Small intestine (tissue), 7 donors: ENCODE data around the gene KLHL35. TPM values are rescaled to one million over a fixed set of nuclear protein-coding genes. Genes with fewer than 3 reads are reported as not detected.

Experiments used
- DNase-seq, 2 donors: peaks; one replicate each; pipeline versions ENCODE4 v3.0.0 to v3.0.0-alpha.2; 2013
- FAIRE-seq: peaks from 2 replicates; lab custom pipeline; 2012; peaks lifted over from hg19 to GRCh38; lab: Jason Lieb, UNC
- H3K27ac ChIP-seq, 3 donors: one replicate each; pipeline ENCODE4 v1.5.1; 2013; ENCODE audit warnings: low read length in 2 of 3, mild to moderate bottlenecking in 2 of 3, control low read depth in 1 of 3, inconsistent platforms in 1 of 3, low read depth in 1 of 3, moderate library complexity in 1 of 3
- H3K27me3 ChIP-seq, 3 donors: one replicate each; pipeline ENCODE4 v1.6.1; 2013; ENCODE audit warnings: low read length in 3 of 3, inconsistent platforms in 1 of 3; ENCODE audit not compliant: control insufficient read depth in 3 of 3, insufficient read depth in 3 of 3
- H3K36me3 ChIP-seq, 3 donors: one replicate each; pipeline ENCODE4 v1.6.1; 2013; ENCODE audit warnings: low read length in 3 of 3, inconsistent platforms in 1 of 3, low read depth in 1 of 3, mild to moderate bottlenecking in 1 of 3, moderate library complexity in 1 of 3; ENCODE audit not compliant: control insufficient read depth in 3 of 3, insufficient read depth in 2 of 3
- H3K4me1 ChIP-seq, 3 donors: one replicate each; pipeline ENCODE4 v1.6.1; 2013; ENCODE audit warnings: low read length in 2 of 3, inconsistent platforms in 1 of 3, low read depth in 1 of 3, mild to moderate bottlenecking in 1 of 3, moderate library complexity in 1 of 3; ENCODE audit not compliant: control insufficient read depth in 3 of 3, insufficient read depth in 2 of 3
- H3K4me3 ChIP-seq, 3 donors: one replicate each; pipeline ENCODE4 v1.5.1; 2013; ENCODE audit warnings: low read length in 3 of 3, control low read depth in 1 of 3, inconsistent platforms in 1 of 3, low read depth in 1 of 3, mild to moderate bottlenecking in 1 of 3, moderate library complexity in 1 of 3
- H3K9me3 ChIP-seq, 2 donors: one replicate each; pipeline ENCODE4 v1.6.1; 2013; ENCODE audit warnings: low read depth in 1 of 2, low read length in 1 of 2; ENCODE audit not compliant: control insufficient read depth in 2 of 2, insufficient read depth in 1 of 2
- WGBS, 3 donors: extraction: QIAGEN DNeasy Blood & Tissue Kit; methylation state at CpG; one replicate each; pipeline ENCODE4 v1.1.7; 2013; 5-methylcytosine and 5-hydroxymethylcytosine counted together
- polyA plus RNA-seq, 4 donors: library from polyadenylated mRNA; stranded (reverse) in 3 of 4; unstranded in 1 of 4; fragments of 200-250 nt in 3 of 4; fragments of 120-200 nt in 1 of 4; gene quantifications; one replicate each; pipeline versions ENCODE4 v1.2.1 to v1.2.3, GENCODE V29; 2013
- donor health status: healthy with polysubstance abuse.
- donor health status: control.
- donor health status: control.
- donor health status: Bipolar disorder and iron deficiency.
- donor health status: healthy.

KLHL35 gene
- polyA plus RNA-seq, 4 donors: 0.81 to 0.97 TPM; not detected in 2

GRCh38 chr11:75434051-75434450, 1.0 kb upstream of the KLHL35 start:
- Histone ChIP-seq H3K9me3 (peaks cover 0 to 6% of the 10 kb centered on the region in 2 donors), H3K4me1 (peaks cover 0 to 7% (median 0%) of the 10 kb centered on the region in 3 donors), H3K27me3 (peaks cover 0 to 36% (median 15%) of the 10 kb centered on the region in 3 donors), H3K4me3 (no peak overlapping the region), H3K36me3 (peaks cover 0 to 52% (median 0%) of the 10 kb centered on the region in 3 donors), H3K27ac (no peak overlapping the region)
- 75 to 83% (median 82%) methylated on average over 3 to 4 of the region's 4 CpGs for WGBS, 3 donors
- FAIRE-seq (no peak), DNase-seq (no peak)

DNA sequence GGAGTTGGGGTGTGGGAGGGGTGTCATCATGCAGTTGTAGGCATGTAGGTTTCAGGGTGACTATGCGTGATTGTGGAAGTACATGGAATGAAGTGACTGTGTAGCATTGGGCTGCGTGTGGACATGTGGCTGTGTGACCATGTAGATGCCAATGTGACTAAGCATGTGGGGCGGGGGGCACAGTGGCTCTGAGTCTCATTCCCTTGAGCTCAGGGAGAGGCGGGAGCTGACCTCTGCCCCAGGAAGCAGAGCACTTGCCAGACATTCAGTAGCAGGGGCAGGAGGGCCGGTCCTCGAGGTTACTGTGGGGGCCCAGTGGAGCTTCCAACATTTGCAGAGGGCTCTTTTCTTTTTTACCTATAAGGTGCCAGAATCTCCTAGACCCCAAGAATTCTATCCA, 440 bp upstream of the KLHL35 start:
- peaks cover 0 to 46% (median 0%) of the 10 kb centered on the region in 3 donors for H3K36me3 ChIP-seq
- no peak overlapping the region for H3K4me3 ChIP-seq
- FAIRE-seq (no peak), DNase-seq (peak in 1 of 2 donors; percentile 13)
- WGBS, 3 donors: 21 to 60% (median 44%) methylated on average over 6 of the region's 6 CpGs
- peaks cover 0 to 7% (median 2%) of the 10 kb centered on the region in 3 donors for H3K4me1 ChIP-seq
- peaks cover 0 to 40% (median 15%) of the 10 kb centered on the region in 3 donors for H3K27me3 ChIP-seq
- H3K9me3 ChIP-seq: peaks cover 0 to 7% of the 10 kb centered on the region in 2 donors
- H3K27ac ChIP-seq: no peak overlapping the region

DNA sequence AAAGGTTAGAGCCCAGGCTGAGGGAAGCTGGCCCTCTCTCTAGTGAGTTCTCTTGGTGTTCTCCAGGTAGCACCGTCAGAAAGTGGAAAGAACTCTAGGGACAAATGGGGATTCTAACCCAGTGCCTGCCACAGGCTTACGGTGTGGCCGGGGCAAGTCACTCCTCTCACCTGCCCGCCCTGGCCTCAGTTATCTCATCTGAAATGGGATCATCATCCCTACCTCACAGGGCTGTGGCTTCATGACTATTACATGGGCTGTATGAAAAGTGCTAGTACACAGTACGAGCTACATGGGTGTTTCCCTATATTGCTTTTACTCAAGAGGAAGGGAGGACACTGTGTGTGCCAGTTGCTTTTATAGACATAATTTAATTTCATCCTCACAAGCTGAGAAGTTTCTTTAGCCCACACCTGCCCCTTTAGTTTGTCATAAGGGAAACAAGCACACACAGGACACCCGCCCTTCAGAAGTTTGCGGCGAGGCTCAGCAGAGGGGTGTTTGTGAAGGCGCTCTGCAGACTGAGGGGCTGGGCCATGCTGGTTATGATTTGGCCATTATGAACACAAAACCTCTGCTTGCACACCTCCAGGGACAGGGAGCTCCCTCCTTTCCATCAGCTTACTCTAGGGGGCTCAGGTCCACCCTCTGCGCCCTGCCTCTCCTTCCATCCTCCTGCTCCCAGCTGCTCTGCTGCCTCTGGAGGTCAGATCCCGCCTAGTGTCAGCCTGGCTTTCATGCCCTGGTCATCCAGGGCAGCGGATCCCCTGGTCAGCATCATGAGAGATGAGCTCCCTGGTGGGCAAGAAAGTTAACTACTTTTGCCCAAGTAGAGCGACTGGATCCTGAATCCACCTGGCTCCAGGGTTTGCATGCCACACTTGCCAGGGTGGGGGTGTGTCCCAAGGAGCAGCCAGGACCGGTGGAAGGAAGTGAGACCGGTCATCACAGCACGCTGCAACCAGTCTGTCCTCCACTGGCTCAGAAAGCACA, 1.2 kb downstream of the KLHL35 start:
- Histone ChIP-seq H3K27ac (no peak overlapping the region), H3K36me3 (peaks cover 0 to 30% (median 0%) of the 10 kb centered on the region in 3 donors), H3K9me3 (peaks cover 0 to 7% of the 10 kb centered on the region in 2 donors), H3K27me3 (peaks cover 0 to 40% (median 15%) of the 10 kb centered on the region in 3 donors), H3K4me1 (peaks cover 0 to 7% (median 3%) of the 10 kb centered on the region in 3 donors), H3K4me3 (no peak overlapping the region)
- FAIRE-seq: no peak
- WGBS, 3 donors: 42 to 51% (median 45%) methylated on average over 16 of the region's 16 CpGs
- DNase-seq: no peak

- Histone ChIP-seq H3K4me1 (peaks cover 0 to 7% (median 3%) of the 10 kb centered on the region in 3 donors), H3K4me3 (peak overlapping the region in 1 of 3 donors; percentile 38), H3K9me3 (peaks cover 0 to 7% of the 10 kb centered on the region in 2 donors), H3K27me3 (peaks cover 0 to 40% (median 15%) of the 10 kb centered on the region in 3 donors), H3K27ac (peak overlapping the region in 1 of 3 donors; percentile 20), H3K36me3 (peaks cover 0 to 21% (median 0%) of the 10 kb centered on the region in 3 donors)
- WGBS, 3 donors: 26 to 29% (median 29%) methylated on average over 32 of the region's 32 CpGs
- no peak for FAIRE-seq
- DNase-seq: no peak
Measured at GRCh38 chr11:75430714-75431532, 2.1 kb downstream of the KLHL35 start.

- Histone ChIP-seq H3K36me3 (peaks cover 0 to 15% (median 0%) of the 10 kb centered on the region in 3 donors), H3K27me3 (peaks cover 0 to 40% (median 15%) of the 10 kb centered on the region in 3 donors), H3K9me3 (peaks cover 0 to 7% of the 10 kb centered on the region in 2 donors), H3K4me1 (peaks cover 0 to 7% (median 3%) of the 10 kb centered on the region in 3 donors), H3K4me3 (peak overlapping the region in 1 of 3 donors; percentile 38), H3K27ac (peak overlapping the region in 2 of 3 donors; percentile 20 to 46)
- DNase-seq (peak; percentile 69 to 90), FAIRE-seq (no peak)
- 1% methylated on average over 39 to 134 of the region's 134 CpGs for WGBS, 3 donors
Measured at GRCh38 chr11:75429902-75430713, 2.9 kb downstream of the KLHL35 start.

DNA sequence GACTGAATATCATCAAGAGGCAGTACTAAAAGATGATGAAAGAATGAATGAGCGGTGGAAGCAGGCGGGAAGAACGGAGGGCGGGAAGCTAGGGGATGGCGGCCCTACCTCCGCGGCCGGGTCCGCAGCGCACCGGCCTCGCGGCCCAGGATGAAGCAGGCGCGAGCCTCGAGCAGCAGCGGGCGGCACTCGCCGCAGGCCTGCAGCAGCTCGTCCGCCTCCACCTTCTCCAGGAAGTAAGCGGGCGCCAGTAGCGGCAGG, 3.4 kb downstream of the KLHL35 start:
- H3K4me1 ChIP-seq: peaks cover 0 to 7% (median 3%) of the 10 kb centered on the region in 3 donors
- 22 to 50% (median 48%) methylated on average over 23 to 25 of the region's 25 CpGs for WGBS, 3 donors
- DNase-seq (no peak), FAIRE-seq (no peak)
- H3K36me3 ChIP-seq: peaks cover 0 to 9% (median 0%) of the 10 kb centered on the region in 3 donors
- peaks cover 0 to 7% of the 10 kb centered on the region in 2 donors for H3K9me3 ChIP-seq
- H3K27me3 ChIP-seq: peaks cover 0 to 40% (median 15%) of the 10 kb centered on the region in 3 donors
- peak overlapping the region in 1 of 3 donors; percentile 46 for H3K27ac ChIP-seq
- peak overlapping the region in 1 of 3 donors; percentile 38 for H3K4me3 ChIP-seq

DNA sequence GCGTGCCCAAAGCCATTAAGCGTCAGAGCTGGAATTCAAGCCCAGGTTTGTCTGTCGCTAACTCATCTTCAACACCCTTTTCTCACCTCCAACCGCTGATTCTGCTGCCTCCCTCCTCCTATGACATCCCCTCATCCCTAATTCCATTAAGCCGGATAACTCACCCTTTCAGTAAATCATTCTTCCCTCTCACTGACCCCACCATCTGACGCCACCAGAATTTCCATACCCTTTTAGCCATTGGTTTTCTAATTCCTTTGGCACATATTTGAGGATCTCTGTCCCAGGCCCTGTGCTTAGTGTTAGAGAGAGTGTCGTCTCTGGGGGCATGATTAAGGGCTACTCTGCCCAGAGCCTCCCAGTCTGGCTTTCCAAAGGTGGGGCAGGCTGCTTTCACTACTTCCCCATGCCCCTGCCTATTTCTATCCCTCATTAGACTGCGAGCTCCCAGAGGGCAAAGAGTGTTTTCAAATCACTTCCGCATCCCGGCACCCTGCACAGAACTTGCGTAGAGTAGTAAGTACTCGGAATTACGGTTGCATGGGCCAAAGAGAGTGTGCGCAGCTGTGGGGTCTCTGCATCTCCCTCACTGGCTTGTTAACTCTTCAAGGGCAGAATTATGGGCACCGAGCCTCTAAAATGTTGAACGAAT, 3.9 kb downstream of the KLHL35 start:
- DNase-seq: no peak
- Histone ChIP-seq H3K27ac (no peak overlapping the region), H3K27me3 (peaks cover 0 to 40% (median 15%) of the 10 kb centered on the region in 3 donors), H3K4me3 (no peak overlapping the region), H3K9me3 (peaks cover 0 to 7% of the 10 kb centered on the region in 2 donors), H3K4me1 (peaks cover 0 to 7% (median 3%) of the 10 kb centered on the region in 3 donors), H3K36me3 (peaks cover 0 to 5% (median 0%) of the 10 kb centered on the region in 3 donors)
- FAIRE-seq: no peak
- WGBS, 3 donors: 75 to 86% (median 79%) methylated on average over 16 of the region's 16 CpGs
